Osteocyte (in vitro differentiated cells): ENCODE measurements around the gene NLGN1. TPM values are rescaled to one million over a fixed set of nuclear protein-coding genes. Genes with fewer than 3 reads are reported as not detected.

Experiments used
- DNase-seq: peaks from one replicate; pipeline ENCODE4 v3.0.0; 2021; ENCODE audit warnings: mixed read lengths; ENCODE audit not compliant: unreplicated experiment; ENCODE audit errors: extremely low spot score
- H3K27ac Mint-ChIP-seq: one replicate; pipeline ENCODE4 v1.8.0; 2021; ENCODE audit warnings: mild to moderate bottlenecking, mixed read lengths; ENCODE audit not compliant: unreplicated experiment
- H3K27me3 Mint-ChIP-seq: one replicate; pipeline ENCODE4 v1.8.0; 2021; ENCODE audit warnings: mixed read lengths; ENCODE audit not compliant: unreplicated experiment
- H3K36me3 Mint-ChIP-seq: one replicate; pipeline ENCODE4 v1.8.0; 2021; ENCODE audit warnings: mixed read lengths; ENCODE audit not compliant: unreplicated experiment
- H3K4me1 Mint-ChIP-seq: one replicate; pipeline ENCODE4 v1.8.0; 2021; ENCODE audit warnings: mixed read lengths; ENCODE audit not compliant: unreplicated experiment
- H3K4me3 Mint-ChIP-seq: one replicate; pipeline ENCODE4 v1.8.0; 2021; ENCODE audit warnings: mild to moderate bottlenecking, moderate library complexity, mixed read lengths; ENCODE audit not compliant: unreplicated experiment
- H3K9me3 Mint-ChIP-seq: one replicate; pipeline ENCODE4 v1.8.0; 2021; ENCODE audit warnings: mixed read lengths; ENCODE audit not compliant: unreplicated experiment
- total RNA-seq: library from RNA; stranded (reverse); gene quantifications from 2 replicates; pipeline ENCODE4 v1.2.1, GENCODE V29; 2021
- TF ChIP-seq, protein P1 (sequence below): fragments of 200-600 bp; sonication (generic); IDR thresholded peaks from 2 replicates; pipeline ENCODE4 v1.5.0; 2021; ENCODE audit warnings: antibody characterized with exemption, mild to moderate bottlenecking, moderate library complexity

Gene NLGN1
- total RNA-seq, 1 donor from 2014 or later = 3.9 TPM

DNA sequence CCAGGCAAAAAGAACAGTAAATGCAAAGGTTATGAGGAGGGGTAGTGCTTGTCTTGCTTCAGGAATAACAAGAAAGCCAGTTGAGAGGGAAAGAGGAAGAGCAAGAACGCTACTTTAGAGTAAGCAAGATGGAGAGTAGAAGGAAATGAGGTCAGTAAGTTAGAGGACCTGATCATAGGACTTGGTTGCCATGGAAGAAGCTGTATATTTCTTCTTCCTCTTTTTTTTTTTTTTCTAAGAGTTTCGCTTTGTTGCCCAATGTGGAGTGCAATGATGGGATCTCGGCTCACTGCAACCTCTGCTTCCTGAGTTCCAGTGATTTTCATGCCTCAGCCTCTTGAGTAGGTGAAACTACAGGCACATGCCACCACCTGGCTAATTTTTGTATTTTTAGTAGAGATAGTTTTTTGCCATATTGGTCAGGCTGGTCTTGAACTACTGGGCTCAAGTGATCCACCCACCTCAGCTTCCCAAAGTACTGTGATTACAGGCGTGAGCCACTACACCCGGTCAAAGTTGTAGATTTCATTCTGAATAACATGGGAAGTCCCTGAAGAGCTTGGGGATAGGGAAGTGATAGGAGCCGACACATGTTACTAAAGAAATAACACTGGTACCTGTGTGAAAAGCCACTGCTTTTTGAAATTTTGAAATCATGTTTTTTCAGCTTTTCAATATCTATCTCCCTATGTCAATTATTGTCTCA lies 933.7 kb downstream of the NLGN1 start:
- no peak overlapping the region for H3K4me3 Mint-ChIP-seq
- no peak overlapping the region for H3K27ac Mint-ChIP-seq
- no peaks in the 10 kb centered on the region for H3K27me3 Mint-ChIP-seq
- peaks cover 41% of the 10 kb centered on the region for H3K4me1 Mint-ChIP-seq
- TF ChIP-seq, protein P1, sequence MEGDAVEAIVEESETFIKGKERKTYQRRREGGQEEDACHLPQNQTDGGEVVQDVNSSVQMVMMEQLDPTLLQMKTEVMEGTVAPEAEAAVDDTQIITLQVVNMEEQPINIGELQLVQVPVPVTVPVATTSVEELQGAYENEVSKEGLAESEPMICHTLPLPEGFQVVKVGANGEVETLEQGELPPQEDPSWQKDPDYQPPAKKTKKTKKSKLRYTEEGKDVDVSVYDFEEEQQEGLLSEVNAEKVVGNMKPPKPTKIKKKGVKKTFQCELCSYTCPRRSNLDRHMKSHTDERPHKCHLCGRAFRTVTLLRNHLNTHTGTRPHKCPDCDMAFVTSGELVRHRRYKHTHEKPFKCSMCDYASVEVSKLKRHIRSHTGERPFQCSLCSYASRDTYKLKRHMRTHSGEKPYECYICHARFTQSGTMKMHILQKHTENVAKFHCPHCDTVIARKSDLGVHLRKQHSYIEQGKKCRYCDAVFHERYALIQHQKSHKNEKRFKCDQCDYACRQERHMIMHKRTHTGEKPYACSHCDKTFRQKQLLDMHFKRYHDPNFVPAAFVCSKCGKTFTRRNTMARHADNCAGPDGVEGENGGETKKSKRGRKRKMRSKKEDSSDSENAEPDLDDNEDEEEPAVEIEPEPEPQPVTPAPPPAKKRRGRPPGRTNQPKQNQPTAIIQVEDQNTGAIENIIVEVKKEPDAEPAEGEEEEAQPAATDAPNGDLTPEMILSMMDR = no peak
- DNase-seq = no peak
- H3K9me3 Mint-ChIP-seq = peaks cover 6% of the 10 kb centered on the region
- H3K36me3 Mint-ChIP-seq = no peaks in the 10 kb centered on the region

DNA sequence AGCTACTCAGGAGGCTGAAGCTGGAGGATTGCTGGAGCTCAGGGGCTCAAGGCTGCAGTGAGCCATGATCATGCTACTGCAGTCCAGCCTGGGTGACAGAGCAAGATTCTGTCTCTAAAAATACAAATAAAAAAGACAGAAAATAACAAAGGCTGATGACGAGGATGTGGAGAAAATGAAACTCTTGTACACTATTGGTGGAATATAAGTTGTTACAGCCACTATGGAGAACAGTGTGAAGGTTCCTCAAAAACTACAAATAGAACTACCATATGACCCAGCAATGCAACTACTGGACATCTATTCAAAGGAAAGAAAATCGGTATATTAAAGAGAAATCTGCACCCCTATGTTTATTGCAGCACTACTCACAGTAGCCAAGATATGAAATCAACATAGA lies 934.8 kb downstream of the NLGN1 start:
- no peak overlapping the region for H3K27ac Mint-ChIP-seq
- H3K4me1 Mint-ChIP-seq = peaks cover 40% of the 10 kb centered on the region

DNA sequence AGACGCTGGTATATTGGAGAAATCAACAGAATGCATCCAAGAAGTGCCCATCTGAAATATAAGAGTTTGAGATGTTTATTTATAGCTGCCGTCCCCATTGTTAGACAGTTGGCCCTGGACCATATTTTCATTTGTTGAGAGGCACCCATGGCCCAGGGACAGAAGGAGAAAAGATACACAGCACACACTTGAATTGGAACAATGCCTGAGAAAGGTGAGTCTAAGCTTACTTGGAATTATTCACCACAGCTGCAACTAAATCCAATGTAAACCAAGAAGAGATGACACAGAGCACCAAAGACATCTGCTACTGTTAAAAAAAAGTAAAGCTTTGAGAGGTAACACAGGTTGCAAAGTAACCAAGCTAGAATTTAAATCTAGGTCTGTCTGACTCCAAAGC lies 936.1 kb downstream of the NLGN1 start:
- Mint-ChIP-seq H3K4me1 (peaks cover 42% of the 10 kb centered on the region), H3K27me3 (no peaks in the 10 kb centered on the region), H3K27ac (no peak overlapping the region), H3K36me3 (no peaks in the 10 kb centered on the region), H3K4me3 (no peak overlapping the region), H3K9me3 (peaks cover 6% of the 10 kb centered on the region)
- DNase-seq = no peak
- TF ChIP-seq, protein P1 = no peak

More for the DNA sequence above, 934.8 kb downstream of the NLGN1 start:
- Mint-ChIP-seq H3K4me3 (no peak overlapping the region), H3K9me3 (peaks cover 6% of the 10 kb centered on the region), H3K36me3 (no peaks in the 10 kb centered on the region), H3K27me3 (no peaks in the 10 kb centered on the region)
- TF ChIP-seq, protein P1 = no peak
- DNase-seq = no peak

DNA sequence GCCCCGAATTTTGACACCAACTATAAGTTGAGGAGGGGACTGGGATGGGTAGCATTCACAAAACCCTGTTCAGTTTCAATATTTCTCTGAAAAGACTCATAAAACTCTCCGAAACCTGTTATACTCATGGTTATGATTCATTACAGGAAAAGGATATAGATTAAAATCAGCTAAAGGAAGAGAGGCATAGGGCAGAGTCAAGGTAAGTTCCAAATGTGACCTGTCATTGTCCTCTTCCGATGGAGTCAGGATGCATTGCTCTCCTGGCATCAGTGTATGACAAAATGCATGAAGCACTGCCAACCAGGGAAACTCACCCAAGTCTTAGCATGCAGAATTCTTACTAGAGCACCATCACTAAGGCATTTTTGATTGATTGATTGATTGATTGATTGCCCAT lies 936.6 kb downstream of the NLGN1 start:
- Mint-ChIP-seq H3K27me3 (no peaks in the 10 kb centered on the region), H3K9me3 (peaks cover 6% of the 10 kb centered on the region), H3K4me1 (peaks cover 39% of the 10 kb centered on the region), H3K4me3 (no peak overlapping the region), H3K27ac (no peak overlapping the region), H3K36me3 (no peaks in the 10 kb centered on the region)
- DNase-seq = no peak
- TF ChIP-seq, protein P1 = no peak

DNA sequence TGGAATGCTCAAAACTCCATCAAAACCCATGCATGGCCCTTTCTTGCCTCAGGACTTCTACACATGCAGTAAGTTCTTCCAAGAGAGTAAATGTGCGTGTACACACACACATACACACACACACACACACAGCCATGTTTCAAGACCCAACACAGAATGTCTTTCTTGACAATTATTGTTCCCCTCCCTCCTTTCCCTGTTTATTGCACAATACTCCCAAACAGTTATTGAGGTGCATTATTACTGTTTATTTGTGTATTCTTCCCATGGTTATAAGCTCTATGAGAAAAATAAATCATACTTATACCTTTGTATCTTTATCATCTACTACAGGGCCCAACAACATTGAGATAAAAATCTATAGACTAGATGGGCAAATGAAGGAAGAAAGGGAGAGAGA lies 937.8 kb downstream of the NLGN1 start:
- Mint-ChIP-seq H3K4me3 (no peak overlapping the region), H3K4me1 (peaks cover 27% of the 10 kb centered on the region), H3K9me3 (peaks cover 6% of the 10 kb centered on the region), H3K27ac (no peak overlapping the region), H3K27me3 (no peaks in the 10 kb centered on the region), H3K36me3 (no peaks in the 10 kb centered on the region)
- TF ChIP-seq, protein P1 = no peak
- DNase-seq = no peak
